Astrocyte (in vitro differentiated cells and primary cell): ENCODE results near the gene ARID5A.

Source experiments
- CTCF ChIP-seq: IDR thresholded peaks from 2 replicates; pipeline ENCODE4 v1.5.1; 2011; ENCODE audit warnings: low read depth, mild to moderate bottlenecking, inconsistent platforms, low read length, moderate library complexity; ENCODE audit not compliant: insufficient read depth
- EZH2 ChIP-seq: IDR thresholded peaks from 2 replicates; pipeline ENCODE4 v1.6.1; 2012; ENCODE audit warnings: mild to moderate bottlenecking, low read length, inconsistent platforms; ENCODE audit not compliant: insufficient read depth

- no peak for TF ChIP-seq EZH2
- TF ChIP-seq CTCF: no peak
These were observed 29.7 kb upstream of the ARID5A start for GRCh38 chr2:96506907-96507240.
